Endothelial cell of umbilical vein (primary cell): ENCODE data around the gene C16orf95.

ENCODE experiments used
- POLR2A ChIP-seq: IDR thresholded peaks from 2 replicates; pipeline ENCODE4 v1.6.1; 2012; ENCODE audit warnings: low read depth, mild to moderate bottlenecking, control low read depth, low read length
- POLR2AphosphoS5 ChIP-seq: IDR thresholded peaks from 2 replicates; pipeline ENCODE4 v1.6.1; 2012; ENCODE audit warnings: low read depth, mild to moderate bottlenecking, control low read depth, low read length, moderate library complexity; ENCODE audit not compliant: insufficient read depth
- TF ChIP-seq, protein P1 (sequence below), 2 donors: IDR thresholded peaks; 1 replicate in 1 of 2; 2 replicates in 1 of 2; pipeline ENCODE4 v1.5.1; 2011; ENCODE audit warnings: low read length in 2 of 2, mild to moderate bottlenecking in 2 of 2, moderate library complexity in 2 of 2, control low read depth in 1 of 2, inconsistent platforms in 1 of 2, low read depth in 1 of 2; ENCODE audit not compliant: insufficient read depth in 1 of 2; ENCODE audit errors: extremely low read depth in 1 of 2

DNA sequence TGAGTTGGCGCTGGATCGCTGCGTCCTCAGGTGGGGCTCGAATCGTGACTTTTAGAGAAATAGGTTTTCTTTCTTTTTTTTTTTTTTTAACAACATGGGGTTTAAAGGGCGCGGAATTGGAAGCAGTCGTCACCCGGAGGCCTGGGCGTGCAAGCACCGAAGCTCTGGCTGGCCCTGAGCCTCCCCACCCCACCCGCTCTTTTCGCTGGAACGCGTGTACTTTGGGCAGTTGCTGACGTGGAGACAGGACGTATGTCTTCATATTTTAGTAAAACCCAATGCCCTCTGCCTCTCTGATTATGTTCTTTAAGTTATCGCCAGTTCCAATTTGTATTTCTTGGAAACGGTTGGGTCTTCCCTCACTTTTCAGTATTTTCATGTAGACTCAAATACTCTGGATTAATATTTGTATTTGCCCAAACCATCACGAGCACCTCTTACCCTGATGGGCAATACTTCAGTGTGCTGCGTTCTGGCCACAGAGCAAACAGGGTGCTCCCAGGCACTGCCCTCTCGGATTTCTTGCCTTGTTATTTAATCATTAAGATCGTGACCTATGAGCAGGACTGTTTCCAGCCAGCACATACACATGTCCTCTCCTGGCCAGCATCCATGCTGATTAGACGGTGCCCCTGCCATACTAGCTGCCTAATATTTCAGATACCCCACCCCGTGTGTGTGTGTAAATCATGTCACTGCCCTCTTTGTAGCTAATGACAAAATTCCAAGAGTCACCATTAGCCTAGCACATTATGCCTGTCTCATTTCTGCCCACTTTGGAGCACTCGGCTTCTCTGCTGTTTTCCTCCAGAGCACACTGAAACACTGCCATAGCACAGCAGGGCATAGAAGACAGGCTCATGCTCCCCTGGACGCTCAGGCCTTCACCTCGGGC lies 805 bp upstream of the C16orf95 start:
- TF ChIP-seq POLR2AphosphoS5 (no peak), POLR2A (no peak)
- TF ChIP-seq, protein P1, sequence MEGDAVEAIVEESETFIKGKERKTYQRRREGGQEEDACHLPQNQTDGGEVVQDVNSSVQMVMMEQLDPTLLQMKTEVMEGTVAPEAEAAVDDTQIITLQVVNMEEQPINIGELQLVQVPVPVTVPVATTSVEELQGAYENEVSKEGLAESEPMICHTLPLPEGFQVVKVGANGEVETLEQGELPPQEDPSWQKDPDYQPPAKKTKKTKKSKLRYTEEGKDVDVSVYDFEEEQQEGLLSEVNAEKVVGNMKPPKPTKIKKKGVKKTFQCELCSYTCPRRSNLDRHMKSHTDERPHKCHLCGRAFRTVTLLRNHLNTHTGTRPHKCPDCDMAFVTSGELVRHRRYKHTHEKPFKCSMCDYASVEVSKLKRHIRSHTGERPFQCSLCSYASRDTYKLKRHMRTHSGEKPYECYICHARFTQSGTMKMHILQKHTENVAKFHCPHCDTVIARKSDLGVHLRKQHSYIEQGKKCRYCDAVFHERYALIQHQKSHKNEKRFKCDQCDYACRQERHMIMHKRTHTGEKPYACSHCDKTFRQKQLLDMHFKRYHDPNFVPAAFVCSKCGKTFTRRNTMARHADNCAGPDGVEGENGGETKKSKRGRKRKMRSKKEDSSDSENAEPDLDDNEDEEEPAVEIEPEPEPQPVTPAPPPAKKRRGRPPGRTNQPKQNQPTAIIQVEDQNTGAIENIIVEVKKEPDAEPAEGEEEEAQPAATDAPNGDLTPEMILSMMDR (IDR thresholded peaks at IDR 0.05; ENCODE audit: extremely low read depth in 1 of 2, insufficient read depth in 1 of 2, low read depth in 1 of 2, low read length in 2 of 2), result no peak
